GM21723 (cell line): ENCODE results near the gene TTC36.
"Not testable (repeated sequence)": the region's sequence is repeated elsewhere in the genome, so short reads cannot be mapped to it uniquely, and the experiment has no call there.

Experiments
- ATAC-seq: cut with Tn5 transposase; IDR thresholded peaks from one replicate; pipeline ENCODE4 v1.9.1; 2021; ENCODE audit warnings: mild to moderate bottlenecking, moderate library complexity; ENCODE audit not compliant: unreplicated experiment

TTC36 gene

GRCh38 chr11:118574636-118575035 lies 47.4 kb downstream of the TTC36 start:
- ATAC-seq = no peak

GRCh38 chr11:118577995-118578394 lies 50.7 kb downstream of the TTC36 start:
- ATAC-seq = not testable (repeated sequence)
